ENCODE results near the gene PLAAT4.
"Not testable (repeated sequence)": the region's sequence is repeated elsewhere in the genome, so short reads cannot be mapped to it uniquely, and the experiment has no call there.

- TF ChIP-seq EP300 (IDR thresholded peaks at IDR 0.05; ENCODE audit: borderline replicate concordance in 1 of 2, low read depth in 2 of 2, low read length in 2 of 2); JUN (IDR thresholded peaks at IDR 0.05; ENCODE audit: low read depth, low read length); NRF1 (IDR thresholded peaks at IDR 0.05; ENCODE audit: low read depth, low read length); CTCF (IDR thresholded peaks at IDR 0.05; ENCODE audit: control extremely low read depth in 1 of 3, insufficient read depth in 1 of 3, low read depth in 1 of 3, low read length in 3 of 3); TEAD4 (IDR thresholded peaks at IDR 0.05; ENCODE audit: low read depth, low read length); RBBP5 (IDR thresholded peaks at IDR 0.05; ENCODE audit: borderline replicate concordance, low read depth, low read length); MAX (IDR thresholded peaks at IDR 0.05): not testable (repeated sequence)
Observed at GRCh38 chr11:63550156-63550700, 13.6 kb downstream of the PLAAT4 start.

All from H1 (cell line).